Mesothelial cell of epicardium (in vitro differentiated cells): ENCODE results near the gene TMEM163. TPM values are rescaled to one million over a fixed set of nuclear protein-coding genes. Genes with fewer than 3 reads are reported as not detected.

Experiments
- DNase-seq, 2 experiments: peaks; one replicate each; pipeline ENCODE4 v3.0.0; 2021; ENCODE audit warnings: low spot score in 2 of 2; ENCODE audit not compliant: unreplicated experiment in 2 of 2
- H3K27ac Mint-ChIP-seq: 2 replicates; pipeline ENCODE4 v1.8.0; 2021; ENCODE audit warnings: mixed read lengths
- H3K27me3 Mint-ChIP-seq: 2 replicates; pipeline ENCODE4 v1.8.0; 2021; ENCODE audit warnings: low read depth, mixed read lengths
- H3K36me3 Mint-ChIP-seq: 2 replicates; pipeline ENCODE4 v1.8.0; 2021; ENCODE audit warnings: mixed read lengths
- H3K4me1 Mint-ChIP-seq: 2 replicates; pipeline ENCODE4 v1.8.0; 2021; ENCODE audit warnings: mixed read lengths
- H3K4me3 Mint-ChIP-seq: 2 replicates; pipeline ENCODE4 v1.8.0; 2021; ENCODE audit warnings: mild to moderate bottlenecking, moderate library complexity, mixed read lengths
- H3K9me3 Mint-ChIP-seq: 2 replicates; pipeline ENCODE4 v1.8.0; 2021; ENCODE audit warnings: mixed read lengths
- CTCF ChIP-seq: fragments of 200-600 bp; sonication (generic); IDR thresholded peaks from one replicate; pipeline ENCODE4 v1.5.0; 2021; ENCODE audit warnings: antibody characterized with exemption; ENCODE audit not compliant: unreplicated experiment
- total RNA-seq: library from RNA; stranded (reverse); gene quantifications from 3 replicates; pipeline ENCODE4 v1.2.1, GENCODE V29; 2021

TMEM163 gene
- total RNA-seq, 1 donor from 2014 or later: 0.47 TPM

GRCh38 chr2:134722728-134723127 is 3.9 kb upstream of the TMEM163 start:
- peaks cover 72% of the 10 kb centered on the region for H3K27me3 Mint-ChIP-seq
- no peak for DNase-seq
- H3K4me1 Mint-ChIP-seq: peaks cover 8% of the 10 kb centered on the region
- H3K27ac Mint-ChIP-seq: no peak overlapping the region
- no peaks in the 10 kb centered on the region for H3K9me3 Mint-ChIP-seq
- H3K36me3 Mint-ChIP-seq: no peaks in the 10 kb centered on the region
- peak; percentile 43 for TF ChIP-seq CTCF
- H3K4me3 Mint-ChIP-seq: no peak overlapping the region

GRCh38 chr2:134721596-134721995 is 2.8 kb upstream of the TMEM163 start:
- Mint-ChIP-seq H3K4me3 (no peak overlapping the region), H3K27ac (no peak overlapping the region), H3K4me1 (peaks cover 5% of the 10 kb centered on the region), H3K27me3 (peaks cover 77% of the 10 kb centered on the region), H3K36me3 (no peaks in the 10 kb centered on the region), H3K9me3 (no peaks in the 10 kb centered on the region)
- no peak for TF ChIP-seq CTCF
- DNase-seq: no peak

GRCh38 chr2:134718023-134718816 is 580 bp downstream of the TMEM163 start:
- Mint-ChIP-seq H3K36me3 (no peaks in the 10 kb centered on the region), H3K4me3 (peak overlapping the region; percentile 69), H3K9me3 (no peaks in the 10 kb centered on the region), H3K27ac (no peak overlapping the region), H3K27me3 (peaks cover 91% of the 10 kb centered on the region), H3K4me1 (peaks cover 5% of the 10 kb centered on the region)
- TF ChIP-seq CTCF: no peak
- peak in 1 of 2 experiments; percentile 56 for DNase-seq

GRCh38 chr2:134717286-134718022 is 1.3 kb downstream of the TMEM163 start:
- Mint-ChIP-seq H3K27ac (no peak overlapping the region), H3K4me3 (peak overlapping the region; percentile 69), H3K9me3 (no peaks in the 10 kb centered on the region), H3K4me1 (peaks cover 5% of the 10 kb centered on the region), H3K36me3 (no peaks in the 10 kb centered on the region), H3K27me3 (peaks cover 92% of the 10 kb centered on the region)
- TF ChIP-seq CTCF: no peak
- DNase-seq: no peak

GRCh38 chr2:134716721-134717243 is 2.0 kb downstream of the TMEM163 start:
- Mint-ChIP-seq H3K4me3 (no peak overlapping the region), H3K27me3 (peaks cover 92% of the 10 kb centered on the region)

More at GRCh38 chr2:134716721-134717243, 2.0 kb downstream of the TMEM163 start:
- TF ChIP-seq CTCF: no peak
- no peak for DNase-seq
- Mint-ChIP-seq H3K4me1 (peaks cover 5% of the 10 kb centered on the region), H3K27ac (no peak overlapping the region), H3K9me3 (no peaks in the 10 kb centered on the region), H3K36me3 (no peaks in the 10 kb centered on the region)
